NCI-H446 treated with DMSO at 0.1 percent for 48 hours (cell line): ENCODE results near the gene ST8SIA4.
A peak's percentile ranks its signal among the peaks of the same experiment; 100 is the strongest.

Source experiments
- DNase-seq: peaks from one replicate; lab custom pipeline; 2025; lab: John Stamatoyannopoulos, UW

ST8SIA4 gene, protein sequence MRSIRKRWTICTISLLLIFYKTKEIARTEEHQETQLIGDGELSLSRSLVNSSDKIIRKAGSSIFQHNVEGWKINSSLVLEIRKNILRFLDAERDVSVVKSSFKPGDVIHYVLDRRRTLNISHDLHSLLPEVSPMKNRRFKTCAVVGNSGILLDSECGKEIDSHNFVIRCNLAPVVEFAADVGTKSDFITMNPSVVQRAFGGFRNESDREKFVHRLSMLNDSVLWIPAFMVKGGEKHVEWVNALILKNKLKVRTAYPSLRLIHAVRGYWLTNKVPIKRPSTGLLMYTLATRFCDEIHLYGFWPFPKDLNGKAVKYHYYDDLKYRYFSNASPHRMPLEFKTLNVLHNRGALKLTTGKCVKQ

DNA sequence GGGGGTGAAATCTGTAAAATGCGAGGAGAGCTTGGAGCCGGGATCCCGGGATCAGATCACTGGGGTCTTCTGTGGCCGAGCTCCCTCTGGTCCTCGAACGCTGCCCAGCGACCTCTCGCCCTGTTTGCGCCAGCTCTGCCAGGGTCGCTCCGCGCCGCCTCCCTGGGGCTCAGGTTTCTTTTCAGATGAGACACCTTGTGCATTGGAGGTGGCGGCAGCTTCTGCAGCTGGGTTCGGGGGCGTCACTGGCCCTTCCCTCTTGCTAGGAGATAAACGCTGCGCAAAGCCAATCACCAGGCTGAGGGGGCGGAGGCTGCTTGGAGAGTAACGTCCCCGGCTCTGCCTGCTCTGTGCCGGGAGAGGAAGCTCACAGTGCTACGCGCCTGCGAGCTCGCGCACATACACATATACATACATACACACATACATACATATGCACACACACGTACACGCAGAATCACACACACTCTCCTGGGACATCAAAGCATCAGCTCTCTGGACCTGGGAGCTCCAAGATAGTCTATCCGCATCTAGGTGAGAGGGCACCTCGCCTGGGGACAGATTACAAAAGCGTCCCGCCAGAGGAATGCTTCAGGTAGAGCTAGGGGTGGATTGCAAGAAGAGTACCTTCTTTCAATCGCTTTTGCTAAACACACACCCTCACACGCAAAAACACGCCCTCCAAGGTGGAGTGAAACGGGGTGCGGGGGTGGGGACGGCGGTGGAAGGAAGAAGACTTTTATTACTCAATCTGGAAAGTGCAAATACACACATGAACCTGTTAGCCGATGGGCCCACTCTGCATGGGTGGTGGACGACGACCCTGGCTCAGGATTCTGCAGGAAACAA, at the start of gene ST8SIA4:
ST8SIA4 (minus strand) TSS at position 244 of the 849 bp plus-strand sequence. CDS start 327 bp downstream, outside the sequence.
- DNase-seq = peak; percentile 4

DNA sequence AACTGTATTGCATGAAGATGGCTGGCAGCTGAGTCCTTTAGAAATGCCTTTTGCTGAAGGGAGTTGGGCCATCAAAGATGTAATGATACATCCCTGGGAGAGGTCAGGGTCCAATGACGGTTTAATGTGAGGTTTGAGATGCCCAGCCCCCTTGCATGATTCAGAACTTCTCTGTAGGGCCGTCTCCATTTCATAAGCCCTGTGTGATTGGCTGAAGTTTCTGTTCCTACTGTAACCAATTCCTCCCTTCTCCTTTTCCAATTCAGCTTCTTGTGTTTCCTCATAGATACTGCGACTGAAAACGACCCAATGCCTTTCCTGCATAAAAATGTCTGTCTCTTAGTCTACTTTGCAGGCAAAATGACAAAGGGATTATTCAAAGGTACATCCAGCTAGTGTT, 47.9 kb upstream of the ST8SIA4 start:
- DNase-seq = no peak

DNA sequence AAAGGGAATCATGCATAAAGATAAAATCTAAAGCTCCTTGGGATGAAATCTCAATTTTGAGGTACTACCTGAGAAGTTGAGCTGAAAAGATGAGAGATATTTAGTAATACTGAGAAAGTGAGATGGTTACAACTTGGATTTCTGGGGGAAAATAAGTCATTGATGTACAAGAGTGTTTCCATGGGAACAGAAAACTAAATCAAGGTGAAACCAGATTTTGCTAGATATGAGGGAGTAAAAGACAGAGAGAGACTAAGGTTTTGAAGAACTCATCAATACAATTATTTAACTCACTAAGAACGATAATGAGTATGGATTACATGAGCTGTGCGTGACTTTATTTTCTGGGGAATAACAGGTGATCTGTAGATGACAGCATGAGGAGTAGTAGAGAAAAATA, 10.2 kb upstream of the ST8SIA4 start:
- DNase-seq = no peak

DNA sequence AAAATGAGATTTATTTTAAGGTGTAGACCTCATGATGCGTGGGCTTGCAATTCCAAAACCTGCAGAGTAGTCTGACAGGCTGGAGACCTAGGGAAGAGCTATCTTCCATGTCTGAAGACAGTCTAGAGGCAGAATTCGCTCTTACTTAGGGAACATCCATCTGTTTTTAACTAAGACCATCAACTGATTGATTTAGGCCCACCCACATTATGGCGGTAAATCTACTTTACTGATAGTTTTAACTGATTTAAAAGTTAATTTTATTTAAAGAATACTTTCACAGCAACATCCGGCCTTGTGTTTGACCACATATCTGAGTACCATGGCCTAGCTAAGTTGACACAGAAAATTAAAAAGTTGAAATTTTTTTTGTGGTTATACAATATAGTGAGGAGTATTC, 6.0 kb upstream of the ST8SIA4 start:
- DNase-seq = no peak

DNA sequence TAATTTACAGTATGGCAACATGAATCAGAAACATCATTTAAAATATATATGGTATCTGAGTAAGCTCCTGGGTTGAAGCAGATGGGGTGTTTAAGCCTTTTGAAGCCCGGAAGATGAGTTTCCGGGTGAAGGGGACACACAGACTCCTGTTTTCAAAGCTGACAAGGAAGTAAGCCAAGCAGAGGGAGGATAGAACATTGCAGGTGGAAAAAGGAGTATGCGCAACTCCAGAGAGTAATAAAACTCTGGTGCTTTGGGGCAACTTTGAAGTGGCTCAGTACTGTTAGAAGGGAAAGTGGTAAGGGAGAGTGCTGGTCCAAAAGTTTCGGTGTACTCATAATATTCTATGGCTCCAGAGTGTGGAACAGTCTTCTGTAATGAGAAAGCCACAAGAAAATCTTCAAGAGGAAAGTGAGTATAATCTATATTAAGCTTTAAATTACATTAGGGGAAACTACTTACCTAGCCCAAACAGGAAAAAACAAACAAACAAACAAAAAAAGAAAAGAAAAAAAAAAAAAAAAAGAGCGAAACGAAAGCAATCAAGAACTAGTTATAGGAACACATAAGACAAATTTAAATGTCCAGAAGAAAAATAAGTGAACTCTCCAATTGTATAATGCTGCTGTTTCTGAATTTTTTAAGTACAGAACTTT, 2.3 kb upstream of the ST8SIA4 start:
- no peak for DNase-seq

DNA sequence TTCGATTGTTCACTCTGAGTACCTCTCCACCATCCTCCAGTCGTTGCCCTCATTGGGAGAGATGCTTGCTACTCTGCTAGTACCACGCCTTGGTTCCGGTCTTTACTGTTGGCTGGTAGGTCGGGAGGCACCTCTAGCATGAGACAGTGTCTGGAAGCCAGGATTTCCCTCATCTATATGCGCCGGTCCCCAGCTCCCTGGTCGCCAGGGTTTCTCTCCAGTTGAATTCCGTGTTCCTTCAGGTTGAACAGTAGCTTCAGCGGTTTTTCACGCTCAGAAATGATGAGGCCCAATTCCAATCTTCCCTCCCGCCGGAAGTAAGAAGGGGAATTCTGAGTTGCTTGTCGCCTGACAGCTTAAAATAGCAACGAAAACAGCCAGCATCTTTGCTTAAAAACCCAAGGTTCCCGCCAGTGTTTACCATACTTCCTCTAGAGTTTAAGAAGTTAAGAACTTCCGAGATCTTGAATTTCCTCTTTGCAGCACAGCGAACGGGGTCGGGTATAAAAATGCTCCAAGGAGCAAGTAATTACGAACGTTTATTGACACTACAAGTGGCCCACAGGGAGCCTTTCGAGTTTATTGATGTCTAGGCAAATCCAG, 1.3 kb upstream of the ST8SIA4 start:
- no peak for DNase-seq

DNA sequence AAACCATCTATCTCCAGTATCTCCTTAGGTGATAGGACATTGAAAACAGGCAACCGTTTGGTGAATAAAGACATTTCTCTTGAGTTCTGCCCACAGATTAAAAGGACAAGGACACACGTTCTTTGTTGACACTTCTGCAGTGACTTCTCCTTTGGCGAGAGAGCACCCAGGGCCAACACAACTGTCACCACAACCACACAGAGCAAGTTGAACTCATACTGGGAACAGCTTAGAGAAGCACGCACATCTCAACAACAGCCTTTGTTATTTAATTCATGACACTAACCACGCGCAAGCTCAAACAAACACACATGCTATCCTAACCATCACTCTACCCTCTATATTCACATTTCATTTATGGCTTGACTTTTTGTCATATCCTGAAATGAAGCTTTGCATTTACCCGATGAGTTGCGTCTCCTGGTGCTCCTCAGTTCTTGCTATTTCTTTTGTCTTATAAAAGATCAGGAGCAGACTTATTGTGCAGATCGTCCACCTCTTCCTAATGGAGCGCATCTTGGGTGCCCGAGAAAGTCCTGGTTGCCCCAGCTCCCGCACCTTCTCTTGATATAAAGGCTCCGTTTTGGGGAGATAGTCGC, 543 bp downstream of the ST8SIA4 start:
- DNase-seq = no peak

DNA sequence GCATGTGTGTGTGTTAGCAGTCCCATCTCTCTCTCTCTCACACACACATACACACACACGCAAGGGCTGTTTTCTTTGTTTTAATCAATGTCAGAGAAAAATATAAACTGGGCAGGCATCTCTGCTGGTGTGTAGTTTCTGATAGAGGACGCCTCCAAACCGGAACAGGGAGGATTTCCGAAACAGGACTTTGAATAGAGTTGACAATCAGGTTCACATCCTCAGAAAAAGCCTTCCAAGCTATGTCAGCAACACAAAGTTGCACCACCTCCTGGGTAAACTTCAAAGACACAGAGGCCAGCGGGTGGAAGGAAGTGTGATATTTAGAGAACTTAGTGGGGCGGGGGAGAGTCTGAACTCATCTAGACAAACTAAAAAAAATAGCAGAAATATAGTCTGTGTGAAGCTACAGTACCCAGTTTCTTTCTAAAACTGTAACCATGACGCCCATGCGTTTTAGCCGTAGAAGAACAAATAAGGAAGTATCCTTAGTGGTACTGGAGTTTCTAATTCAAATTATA, 1.2 kb downstream of the ST8SIA4 start:
- DNase-seq = no peak

DNA sequence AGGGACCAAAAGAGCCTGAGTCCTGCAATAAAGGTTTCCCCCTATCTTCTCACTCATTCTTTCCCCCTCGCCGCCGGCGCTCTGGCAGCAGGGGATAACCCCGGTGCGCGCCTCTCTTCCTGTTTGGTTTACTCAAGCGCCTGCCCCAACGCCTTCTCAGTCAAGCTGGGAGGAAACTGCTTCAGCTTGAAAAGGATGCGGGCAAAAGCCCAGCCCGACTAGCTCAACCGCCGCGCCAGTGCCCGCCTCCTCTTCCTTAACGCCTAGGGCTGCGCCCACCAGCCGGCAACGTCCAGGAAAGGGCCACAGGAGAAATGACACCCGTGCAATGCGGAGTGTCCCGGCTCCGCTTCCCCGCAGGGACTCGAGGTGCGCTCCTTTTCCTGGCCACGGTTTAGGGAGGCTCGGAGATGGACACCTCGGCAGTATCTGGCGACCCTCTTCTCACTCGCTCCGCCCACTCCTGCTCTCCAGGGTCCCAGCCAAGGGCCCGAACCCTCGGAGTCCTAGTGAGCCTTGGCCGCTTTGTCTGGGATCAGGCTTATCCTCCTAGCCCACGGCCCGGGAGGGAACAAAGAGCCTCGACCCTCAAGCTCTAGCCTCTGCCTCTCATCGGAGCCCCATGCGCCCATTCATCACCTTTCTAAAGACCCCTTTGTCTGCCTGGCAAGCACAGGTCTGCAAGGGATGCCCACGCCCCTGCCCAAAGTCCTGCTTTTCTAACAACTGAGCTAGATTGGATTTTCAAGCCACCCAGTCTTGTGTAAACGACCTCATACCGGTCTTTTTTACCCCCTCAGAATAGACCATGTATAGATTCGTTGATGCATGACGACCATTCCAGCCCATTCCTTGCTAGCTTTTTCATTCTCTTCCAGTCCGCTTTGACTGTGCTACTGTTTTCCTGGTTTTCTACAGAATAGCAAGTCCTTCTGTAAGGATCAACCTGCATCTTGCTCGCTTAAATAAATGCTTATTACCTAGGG, 2.0 kb downstream of the ST8SIA4 start:
- DNase-seq = peak; percentile 14

DNA sequence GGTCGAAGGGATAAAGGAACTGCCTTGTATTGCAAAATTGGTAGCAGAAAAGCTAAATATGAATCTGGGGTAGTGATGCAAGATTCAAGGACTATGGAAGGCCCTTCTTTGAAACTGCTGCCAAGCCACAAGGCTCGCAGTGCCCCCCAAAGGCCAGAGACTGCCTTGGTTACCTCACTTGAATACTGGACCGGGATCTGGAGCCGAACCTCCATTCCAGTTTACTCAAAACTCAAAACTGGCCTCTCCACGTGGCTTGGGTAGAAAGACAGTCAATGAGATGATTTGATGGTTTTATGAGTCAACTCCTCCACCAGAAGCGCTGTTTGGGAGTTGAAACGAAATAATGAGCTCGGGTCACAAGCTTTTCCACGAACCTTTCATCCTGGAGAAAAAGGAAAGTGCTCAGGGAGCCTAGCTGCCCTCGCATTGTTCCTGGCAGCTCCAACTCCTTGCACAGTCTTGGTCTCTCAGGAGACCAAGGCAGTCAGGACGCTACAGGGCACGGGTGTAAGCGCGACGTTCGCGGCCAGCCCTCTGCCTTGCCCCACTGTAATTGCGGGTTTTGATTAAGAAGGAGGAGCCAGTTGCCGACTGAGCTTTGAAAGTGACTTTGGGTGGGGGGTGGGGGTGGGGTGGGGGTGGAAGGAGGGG, 2.8 kb downstream of the ST8SIA4 start:
- no peak for DNase-seq

DNA sequence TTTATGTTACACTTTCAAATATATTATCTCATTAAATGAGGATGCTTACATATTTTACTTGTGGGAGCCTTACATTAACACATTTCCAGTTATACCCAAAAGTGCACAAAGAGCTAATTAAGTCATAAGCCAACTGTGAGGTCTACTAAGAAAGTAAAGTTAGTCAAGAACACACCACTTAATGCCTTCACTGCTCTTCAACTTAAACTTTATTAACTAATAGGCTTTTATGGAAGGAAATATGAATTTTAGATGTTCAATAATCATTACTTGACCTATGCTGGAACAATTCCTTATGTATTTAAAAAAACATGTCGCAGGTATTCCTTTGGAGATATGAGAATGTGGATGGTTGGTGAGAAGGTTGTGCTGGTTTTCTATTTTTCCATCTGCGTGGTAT, 3.4 kb downstream of the ST8SIA4 start:
- DNase-seq = no peak

DNA sequence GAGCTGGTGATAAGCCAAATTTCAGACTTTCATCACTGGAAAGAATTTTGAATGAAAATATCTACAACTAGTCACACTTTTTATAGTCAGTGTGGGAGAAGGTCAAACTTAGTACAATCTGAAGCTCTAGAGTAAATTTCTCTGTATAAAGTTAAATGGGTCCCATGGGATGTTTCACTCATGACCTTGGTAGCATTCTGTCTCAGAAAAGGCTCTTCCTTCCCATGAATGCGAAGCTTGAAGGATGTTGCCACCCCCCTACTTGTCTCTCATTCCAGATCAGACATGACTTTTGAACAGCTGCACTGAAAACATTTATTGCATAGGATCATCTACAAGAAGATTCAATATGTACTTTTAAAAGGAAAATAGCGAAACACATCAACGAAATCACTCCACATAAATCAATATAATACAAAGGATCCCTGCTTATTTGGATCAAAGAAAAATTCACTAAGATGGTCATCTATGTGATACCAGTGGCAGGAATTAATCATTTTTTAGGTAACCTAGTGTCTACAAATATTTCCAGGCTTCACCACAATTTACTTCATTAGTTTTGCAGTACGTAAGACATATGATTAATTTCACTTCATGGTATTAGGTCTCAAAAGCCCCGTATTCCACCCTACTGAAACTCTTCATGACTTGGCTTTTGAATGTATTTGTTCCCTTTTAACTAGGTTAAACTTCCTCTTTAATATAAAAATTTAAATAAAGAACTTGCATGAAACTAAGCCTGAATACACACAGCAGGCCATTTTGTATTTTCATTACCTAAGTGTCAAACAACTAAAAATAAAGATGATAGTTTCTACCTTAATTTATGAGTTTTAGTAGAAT, 4.4 kb downstream of the ST8SIA4 start:
- DNase-seq = no peak

DNA sequence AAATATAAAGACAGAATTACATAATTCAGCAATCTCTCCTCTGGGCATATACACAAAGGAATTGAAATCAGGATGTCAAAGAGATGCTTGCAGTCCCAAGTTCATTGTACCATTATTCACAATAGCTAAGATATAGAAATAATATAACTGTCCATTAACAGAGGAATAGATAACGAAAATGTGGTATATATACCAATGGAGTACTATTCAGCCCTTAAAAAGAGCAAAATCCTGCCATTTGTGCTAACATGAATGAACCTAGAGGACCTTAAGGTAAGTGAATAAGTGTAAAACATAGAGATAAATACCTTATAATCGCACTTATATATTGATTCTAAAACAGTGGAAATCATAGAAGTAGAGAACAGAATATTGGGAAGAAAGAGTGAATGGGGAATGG, 7.0 kb downstream of the ST8SIA4 start:
- no peak for DNase-seq

DNA sequence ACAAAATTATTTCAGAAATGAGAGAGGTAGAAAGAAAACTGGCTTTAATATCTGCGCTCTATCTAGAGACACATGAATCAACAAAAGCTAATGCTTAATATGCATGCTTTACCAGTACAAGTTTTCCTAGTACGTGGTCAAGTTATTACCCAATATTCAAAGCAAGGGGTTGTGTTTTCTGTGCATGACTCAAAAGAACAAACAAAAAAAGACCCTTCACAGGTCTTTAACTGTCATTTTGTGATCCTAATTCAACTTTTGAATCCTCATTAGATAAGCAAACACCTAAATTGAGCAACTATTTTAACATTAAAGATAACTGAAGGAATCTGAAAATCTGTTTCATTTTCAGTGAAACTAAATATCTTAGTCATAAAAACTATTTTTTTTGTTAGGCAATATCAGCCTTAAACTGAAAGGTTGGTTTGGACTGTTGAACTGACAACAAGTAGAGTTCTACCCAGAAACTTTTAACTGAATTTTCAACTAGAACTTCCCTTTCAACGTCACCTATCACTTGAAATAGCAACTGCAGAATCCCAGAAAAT, 12.5 kb downstream of the ST8SIA4 start:
- DNase-seq = no peak

DNA sequence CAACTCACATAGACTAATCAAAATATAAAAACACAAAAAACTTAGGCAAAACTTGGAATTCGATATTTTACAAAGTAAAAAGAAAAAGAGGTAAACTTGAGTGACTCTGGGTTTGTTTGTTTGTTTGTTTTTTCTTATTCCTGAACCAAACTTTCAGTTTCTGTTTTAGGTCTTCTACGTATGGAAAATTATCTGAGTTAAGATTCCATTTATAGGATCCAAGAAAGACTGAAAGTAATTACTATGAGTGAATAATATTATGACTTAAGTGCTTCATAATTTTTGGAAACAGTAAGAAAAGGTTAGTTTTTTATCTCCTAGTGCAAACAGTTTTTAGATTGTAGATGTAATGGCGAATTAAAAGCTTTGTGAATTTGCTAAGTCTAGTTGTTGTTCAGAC, 13.2 kb downstream of the ST8SIA4 start:
- DNase-seq = no peak

DNA sequence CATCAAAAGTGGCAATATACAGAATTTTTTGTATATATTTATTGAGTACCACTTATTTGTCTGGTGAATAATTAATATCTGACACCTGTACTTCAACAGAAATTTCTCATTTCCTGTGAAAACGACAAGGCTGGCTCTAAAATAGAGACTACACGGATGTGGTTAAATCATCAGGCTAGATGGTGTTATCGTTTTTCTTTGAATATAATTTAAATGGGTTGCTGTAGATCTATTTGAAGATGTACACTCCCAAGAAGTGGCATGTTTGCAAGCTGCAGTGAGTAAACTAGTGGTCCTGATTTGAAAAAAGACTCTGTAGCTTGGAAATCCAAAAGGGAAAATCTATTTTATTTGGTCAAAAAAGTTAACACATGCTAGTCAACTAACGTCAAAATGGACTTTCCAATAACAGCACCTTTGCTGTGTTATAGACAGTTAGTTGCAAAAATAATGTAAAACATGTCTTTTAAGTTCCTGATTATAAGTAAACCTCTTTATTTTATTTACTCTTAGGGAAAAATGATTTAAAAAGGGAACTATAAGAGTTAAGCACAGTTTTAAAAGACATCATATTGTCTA, 13.8 kb downstream of the ST8SIA4 start:
- DNase-seq = no peak

DNA sequence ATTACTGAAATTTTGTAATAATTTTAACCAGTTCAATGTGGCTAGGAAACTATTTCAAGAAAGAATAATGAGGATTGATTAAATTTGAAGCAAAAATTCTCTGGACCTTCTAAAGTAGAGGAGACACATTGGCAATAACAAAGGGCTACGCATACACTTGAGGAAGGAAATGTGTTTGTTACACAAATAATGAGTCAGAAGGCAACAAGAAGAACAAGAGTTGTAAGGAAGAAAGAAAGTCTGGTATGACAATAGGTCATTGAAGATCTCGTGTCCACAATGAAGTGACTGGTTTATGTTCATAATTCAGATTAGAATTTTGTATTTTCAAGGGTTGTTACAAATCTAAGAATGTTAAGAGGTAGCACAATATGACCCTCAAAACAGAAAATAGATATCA, 25.8 kb downstream of the ST8SIA4 start:
- no peak for DNase-seq
